GM10847 (cell line): ENCODE data around the gene TAGLN3.

Experiments used
- POLR2A ChIP-seq: IDR thresholded peaks from 2 replicates; pipeline ENCODE4 v1.6.1; 2011; ENCODE audit not compliant: insufficient read length; ENCODE audit errors: extremely low read depth

The TAGLN3 gene

DNA sequence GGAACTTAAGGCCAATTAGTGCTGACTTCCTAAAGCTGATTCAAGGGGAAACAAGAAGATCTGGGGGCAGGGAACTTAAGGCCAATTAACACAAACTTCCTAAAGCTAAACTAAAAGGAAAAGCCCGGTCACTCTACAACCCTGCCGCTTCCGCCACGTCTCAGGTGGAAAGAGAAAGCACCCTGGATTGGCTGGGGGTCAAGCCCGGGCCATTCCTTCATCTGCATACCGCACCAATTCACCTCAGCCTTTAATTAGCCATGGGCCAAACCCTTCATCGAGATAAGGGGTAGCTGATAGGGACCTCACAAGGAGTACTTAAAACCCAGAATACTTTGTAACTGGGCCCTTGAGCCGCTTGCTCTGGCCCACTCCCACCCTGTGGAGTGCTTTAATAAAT lies 50.2 kb downstream of the TAGLN3 start:
- no peak for TF ChIP-seq POLR2A

DNA sequence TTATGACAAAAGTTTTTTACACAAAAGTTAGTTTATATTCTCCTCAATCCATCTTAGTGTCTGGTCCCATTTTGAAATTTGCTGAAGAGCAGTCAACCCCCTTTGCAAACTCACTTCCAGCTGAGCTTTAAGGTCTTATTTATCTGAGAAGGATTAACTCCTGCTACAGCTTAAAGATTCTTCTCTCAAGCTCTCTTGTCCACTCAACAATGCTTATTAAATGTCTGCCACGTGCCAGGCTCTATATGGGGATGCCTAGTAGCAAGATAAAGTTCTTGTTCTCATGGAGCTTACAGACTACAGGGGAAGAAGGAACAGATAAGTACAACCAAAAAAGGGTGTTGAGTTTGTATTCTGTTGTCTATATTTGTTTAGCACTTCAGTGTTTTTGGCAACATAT lies 54.5 kb downstream of the TAGLN3 start:
- no peak for TF ChIP-seq POLR2A

DNA sequence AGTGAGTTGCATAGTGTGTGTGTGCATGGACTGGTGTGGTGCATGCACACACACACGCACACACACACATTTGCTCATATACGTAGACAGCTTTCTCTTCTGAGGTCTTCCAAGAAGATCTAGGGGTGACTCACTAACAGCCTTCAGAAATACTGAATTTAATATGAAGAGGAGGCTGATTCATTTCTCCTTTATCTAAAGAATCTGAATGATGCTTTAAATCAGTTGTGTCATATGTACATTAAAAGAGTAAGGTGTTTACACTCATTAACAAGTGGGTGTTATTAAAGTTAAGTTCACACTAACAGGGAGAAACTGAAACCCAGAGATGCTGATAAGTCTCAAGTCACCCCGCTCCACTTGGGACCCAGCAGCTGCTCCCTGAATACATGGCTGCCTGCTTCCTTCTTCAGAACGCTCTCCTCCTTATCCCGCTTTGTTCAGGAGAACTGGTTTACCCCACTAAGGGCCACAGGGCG lies 57.8 kb downstream of the TAGLN3 start:
- no peak for TF ChIP-seq POLR2A

DNA sequence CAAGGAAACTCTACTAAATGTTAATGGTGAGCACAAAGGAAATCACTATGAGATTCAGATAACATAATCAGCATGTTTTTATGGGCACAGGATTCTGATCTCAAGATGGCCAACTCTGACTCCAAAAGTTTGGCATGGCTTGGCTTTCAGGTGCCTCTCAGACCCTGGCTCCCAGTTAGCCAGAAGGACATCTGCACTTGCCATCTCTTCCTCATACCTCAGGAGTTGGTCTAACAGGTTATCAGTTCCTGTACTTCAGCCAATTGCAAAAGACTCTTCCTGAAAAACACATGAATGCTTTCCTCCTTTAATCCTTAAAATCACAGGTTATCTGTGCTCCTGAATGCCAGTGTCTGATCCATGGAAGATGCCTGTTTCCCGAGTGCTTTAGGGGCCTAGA lies 60.8 kb downstream of the TAGLN3 start:
- no peak for TF ChIP-seq POLR2A

DNA sequence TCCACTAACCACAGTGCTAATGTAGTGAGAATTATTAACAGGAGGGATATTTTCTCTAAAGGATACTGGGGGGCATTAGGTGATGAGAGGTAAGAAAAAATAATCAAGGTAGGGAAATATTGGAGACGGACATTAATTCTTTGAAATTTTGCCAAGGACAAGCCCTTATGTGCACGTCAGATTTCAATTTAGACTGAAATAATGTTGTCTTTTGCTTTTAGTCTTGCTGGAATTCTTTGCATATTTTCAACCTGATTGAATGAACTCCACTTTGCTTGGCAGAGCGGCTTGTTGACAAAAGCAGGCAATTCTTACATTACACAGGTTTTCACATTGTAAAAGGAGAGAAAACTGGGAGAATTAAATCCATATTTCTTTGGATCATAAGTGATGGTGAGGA lies 62.4 kb downstream of the TAGLN3 start:
- TF ChIP-seq POLR2A: no peak
